T-cell (primary cell): ENCODE data around the gene BLVRB. TPM values are rescaled to one million over a fixed set of nuclear protein-coding genes. Genes with fewer than 3 reads are reported as not detected.

ENCODE experiments used
- ATAC-seq, 4 experiments: fragments of 200-7000 bp in 3 of 4; fragments of 150-1000 bp in 1 of 4; cut with Tn5 transposase; replicated peaks in 1 of 4; 1 replicate in 3 of 4; 2 replicates in 1 of 4; pipeline ENCODE4 v1.10.0; 2021; ENCODE audit warnings: moderate library complexity in 3 of 4, mild to moderate bottlenecking in 2 of 4, moderate number of reproducible peaks in 1 of 4
- CTCF ChIA-PET, 2 donors: fragments of 300-600 bp; sonication (Branson Sonifier 250); formaldehyde crosslinking; loops; one replicate each; lab custom pipeline; 2022; ENCODE audit warnings: antibody characterized with exemption in 2 of 2; lab: Charles Lee
- POLR2A ChIA-PET, 2 donors: fragments of 300-600 bp; sonication (Branson Sonifier 250); formaldehyde crosslinking; loops; one replicate each; lab custom pipeline; 2022; ENCODE audit warnings: antibody characterized with exemption in 2 of 2; lab: Charles Lee
- DNase-seq, 35 experiments: peaks; one replicate each; pipeline versions ENCODE4 v3.0.0 to v3.0.0-alpha.2; 2013 to 2023
- H3K27ac ChIP-seq: one replicate; pipeline ENCODE4 v1.5.1; 2013; ENCODE audit warnings: low read length
- H3K27me3 ChIP-seq, 2 experiments: replicated peaks in 1 of 2; 1 replicate in 1 of 2; 2 replicates in 1 of 2; pipeline versions ENCODE4 v1.6.1 to v1.7.0; 2013; ENCODE audit warnings: low read length in 1 of 2, mixed read lengths in 1 of 2; ENCODE audit not compliant: control insufficient read depth in 2 of 2, insufficient read depth in 2 of 2; ENCODE audit errors: extremely low read depth in 1 of 2
- H3K36me3 ChIP-seq, 2 donors: 1 replicate in 1 of 2; 2 replicates in 1 of 2; pipeline versions ENCODE4 v1.6.1 to v1.7.0; 2013; ENCODE audit warnings: low read length in 1 of 2; ENCODE audit not compliant: control insufficient read depth in 2 of 2, insufficient read depth in 1 of 2; ENCODE audit errors: extremely low read depth in 1 of 2
- H3K4me1 ChIP-seq, 2 experiments: 1 replicate in 1 of 2; 2 replicates in 1 of 2; pipeline versions ENCODE4 v1.6.1 to v1.7.0; 2013; ENCODE audit warnings: low read length in 2 of 2, mixed read lengths in 1 of 2; ENCODE audit not compliant: insufficient read depth in 2 of 2, control insufficient read depth in 1 of 2; ENCODE audit errors: extremely low read depth in 1 of 2
- H3K4me3 ChIP-seq, 2 donors: 1 replicate in 1 of 2; 2 replicates in 1 of 2; pipeline versions ENCODE4 v1.5.1 to v1.7.0; 2013; ENCODE audit warnings: mild to moderate bottlenecking in 2 of 2, low read length in 1 of 2, moderate library complexity in 1 of 2; ENCODE audit not compliant: control insufficient read depth in 1 of 2; ENCODE audit errors: extremely low read depth in 1 of 2
- H3K9me3 ChIP-seq: 2 replicates; pipeline ENCODE4 v1.7.0; 2013
- H3K27ac Mint-ChIP-seq, 2 donors: one replicate each; pipeline ENCODE4 v1.8.0; 2020 to 2021; ENCODE audit warnings: mild to moderate bottlenecking in 2 of 2, mixed read lengths in 2 of 2
- H3K27me3 Mint-ChIP-seq, 2 donors: one replicate each; pipeline ENCODE4 v1.8.0; 2021 to 2022; ENCODE audit warnings: mixed read lengths in 2 of 2
- H3K36me3 Mint-ChIP-seq: one replicate; pipeline ENCODE4 v1.8.0; 2021; ENCODE audit warnings: mixed read lengths
- H3K4me1 Mint-ChIP-seq, 3 donors: one replicate each; pipeline ENCODE4 v1.8.0; 2020 to 2022; ENCODE audit warnings: mixed read lengths in 3 of 3, mild to moderate bottlenecking in 1 of 3
- H3K4me3 Mint-ChIP-seq, 3 donors: one replicate each; pipeline ENCODE4 v1.8.0; 2020 to 2022; ENCODE audit warnings: mild to moderate bottlenecking in 3 of 3, mixed read lengths in 3 of 3, moderate library complexity in 3 of 3
- H3K9me3 Mint-ChIP-seq, 3 donors: one replicate each; pipeline ENCODE4 v1.8.0; 2020 to 2022; ENCODE audit warnings: mixed read lengths in 3 of 3
- WGBS: methylation state at CpG from one replicate; pipeline ENCODE4 v1.1.5; 2013; ENCODE audit warnings: missing lambda C conversion rate; ENCODE audit not compliant: insufficient coverage; 5-methylcytosine and 5-hydroxymethylcytosine counted together
- total RNA-seq, 35 experiments: library from RNA in 6 of 35; stranded (reverse) in 6 of 35; fragments of 120-200 nt in 1 of 35; gene quantifications; one replicate each; pipeline versions ENCODE4 v1.2.1 to v1.2.4 and lab custom pipeline; 2013 to 2026

The BLVRB gene
- total RNA-seq, 5 donors from 2014 or later (not counting 1 experiment from before 2014, with no cell fraction given), result 6.8 to 20.3 (median 16.4) TPM

DNA sequence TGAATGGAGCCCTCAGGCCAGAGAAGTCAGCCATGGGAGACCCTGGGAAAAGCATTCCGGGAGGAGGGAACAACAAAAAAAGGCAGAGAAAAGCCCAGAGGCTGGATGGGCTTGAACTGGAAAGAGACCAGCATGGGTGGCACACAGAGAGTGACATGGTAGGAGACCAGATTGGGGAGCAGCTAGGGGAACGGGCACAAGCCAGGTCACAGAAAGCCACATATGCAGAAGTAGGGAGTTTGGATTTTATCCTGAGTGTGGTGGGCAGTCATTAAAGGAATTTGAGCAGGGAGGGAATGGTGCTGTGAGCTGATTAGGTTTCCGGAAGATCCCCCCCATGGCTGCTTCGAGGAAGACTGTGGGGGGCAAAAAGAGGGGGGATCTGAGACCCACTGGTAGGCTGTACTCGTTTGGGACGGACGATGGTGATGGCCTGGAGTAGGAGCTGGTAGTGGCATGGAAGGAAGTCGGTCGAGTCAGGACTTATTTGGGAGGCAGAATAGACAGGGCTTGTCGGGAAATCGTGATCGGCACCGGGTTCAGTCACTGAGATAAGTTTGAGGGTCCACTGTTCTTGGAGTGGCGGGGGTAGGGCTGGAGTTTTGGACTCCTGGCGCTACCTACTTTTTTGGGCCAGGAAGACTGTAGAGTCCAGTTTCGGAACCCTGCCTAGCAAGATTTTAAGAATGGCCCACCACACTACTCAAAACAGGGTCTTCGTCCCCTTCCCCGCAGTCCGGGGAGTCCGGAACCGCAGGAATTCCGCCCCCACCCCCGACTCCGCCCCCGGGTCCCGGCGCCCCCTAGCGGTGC is 40.7 kb downstream of the BLVRB start:
- Mint-ChIP-seq H3K4me1 (peaks cover 27 to 34% (median 32%) of the 10 kb centered on the region in 3 donors), H3K36me3 (peaks cover 5% of the 10 kb centered on the region), H3K27ac (peak overlapping the region; percentile 97 to 99), H3K9me3 (no peaks in the 10 kb centered on the region), H3K4me3 (peak overlapping the region; percentile 85 to 98 (median 94)), H3K27me3 (no peaks in the 10 kb centered on the region)
- Histone ChIP-seq H3K27me3 (no peaks in the 10 kb centered on the region), H3K4me3 (peak overlapping the region; percentile 90 to 99), H3K36me3 (peaks cover 0 to 7% of the 10 kb centered on the region in 2 donors), H3K4me1 (peaks cover 12 to 43% of the 10 kb centered on the region in 2 experiments), H3K9me3 (no peaks in the 10 kb centered on the region), H3K27ac (peak overlapping the region; percentile 89)
- POLR2A ChIA-PET, result interaction anchor here (0.5 to 0.6 kb wide), 2 partner anchors 238 to 840 kb away, joined by 3 read pairs; no protein-coding TSS in a partner anchor
- 5% methylated on average over 17 of the region's 28 CpGs for WGBS
- CTCF ChIA-PET, result interaction anchor here (0.6 to 0.7 kb wide), 3 partner anchors 12 to 43 kb away, joined by 3 read pairs; no protein-coding TSS in a partner anchor
- peak in 2 of 35 experiments; percentile 13 to 34 for DNase-seq
- ATAC-seq, result no peak

DNA sequence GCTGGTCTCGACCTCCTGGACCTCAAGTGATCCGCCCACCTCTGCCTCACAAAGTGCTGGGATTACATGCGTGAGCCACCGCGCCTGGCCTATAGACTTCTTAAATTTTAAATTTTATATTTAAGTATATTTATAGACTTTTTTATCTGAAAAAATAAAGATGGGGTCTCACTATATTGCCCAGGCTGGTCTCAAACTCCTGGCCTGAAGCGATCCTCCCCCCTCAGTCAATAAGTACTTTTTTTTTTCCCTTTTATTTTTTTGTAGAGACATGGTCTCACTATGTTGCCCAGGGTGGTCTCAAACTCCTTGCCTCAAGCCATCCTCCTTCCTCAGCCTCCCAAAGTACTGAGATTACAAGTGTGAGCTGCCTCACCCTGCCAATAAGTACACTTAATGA is 41.6 kb downstream of the BLVRB start:
- CTCF ChIA-PET, result no interaction called here
- Histone ChIP-seq H3K4me1 (peaks cover 12 to 46% of the 10 kb centered on the region in 2 experiments), H3K9me3 (no peaks in the 10 kb centered on the region), H3K27me3 (no peaks in the 10 kb centered on the region), H3K36me3 (peaks cover 0 to 7% of the 10 kb centered on the region in 2 donors), H3K4me3 (no peak overlapping the region), H3K27ac (peak overlapping the region; percentile 89)
- DNase-seq, result no peak
- peaks cover 28 to 37% (median 32%) of the 10 kb centered on the region in 3 donors for H3K4me1 Mint-ChIP-seq
- POLR2A ChIA-PET, result interaction anchor here in 1 of 2 donors (1.0 kb wide), 1 partner anchor 42 kb away, joined by 3 read pairs; the partner anchor contains the start of gene BLVRB
- WGBS, result 100% methylated on average over 1 of the region's 6 CpGs
- peak overlapping the region; percentile 14 to 98 (median 21) for H3K4me3 Mint-ChIP-seq
- H3K9me3 Mint-ChIP-seq, result no peaks in the 10 kb centered on the region
- peaks cover 5% of the 10 kb centered on the region for H3K36me3 Mint-ChIP-seq
- H3K27ac Mint-ChIP-seq, result peak overlapping the region; percentile 48 to 83
- H3K27me3 Mint-ChIP-seq, result no peaks in the 10 kb centered on the region
- no peak for ATAC-seq

DNA sequence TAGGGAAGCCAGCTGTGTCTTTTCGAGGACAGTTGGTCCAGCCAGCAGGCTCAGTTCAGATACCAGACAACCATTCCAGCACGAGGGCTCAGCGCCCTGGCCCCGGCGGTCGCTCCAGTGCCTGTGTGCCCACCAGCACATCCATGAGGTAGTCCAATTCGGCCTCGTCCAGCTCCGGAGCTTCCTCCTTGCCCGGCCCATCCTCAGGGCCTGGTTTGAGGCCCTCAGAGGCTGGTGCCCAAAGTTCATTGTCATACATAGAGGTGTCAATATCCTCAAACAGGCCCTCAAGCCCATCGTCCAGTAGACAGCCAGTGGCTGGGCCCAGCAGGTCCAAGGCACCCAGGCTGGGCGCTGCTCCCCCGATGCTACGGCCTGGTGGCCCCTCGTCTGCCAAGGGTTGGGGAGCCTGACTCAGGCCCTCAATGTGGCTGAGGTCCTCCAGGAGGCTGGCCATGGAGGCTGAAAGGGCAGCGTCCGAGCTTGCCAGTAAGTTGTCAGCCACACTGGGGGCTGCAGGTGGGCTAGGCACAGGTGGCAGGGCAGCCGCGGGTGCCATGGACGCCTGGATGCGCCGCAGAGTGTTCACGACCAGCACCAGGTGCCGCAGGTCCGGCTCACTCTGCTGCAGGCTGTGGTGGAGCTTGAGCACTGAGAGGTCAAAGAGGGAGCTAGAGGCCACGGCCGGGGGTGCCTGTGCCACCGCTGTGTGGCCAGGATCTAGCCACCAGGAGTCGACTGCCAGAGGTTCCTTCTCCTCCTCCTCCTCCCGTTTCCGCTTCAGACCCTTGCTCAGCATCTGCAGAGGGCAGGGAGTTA is 42.6 kb downstream of the BLVRB start:
- Histone ChIP-seq H3K27ac (peak overlapping the region; percentile 85), H3K27me3 (no peaks in the 10 kb centered on the region), H3K9me3 (no peaks in the 10 kb centered on the region), H3K36me3 (peaks cover 0 to 7% of the 10 kb centered on the region in 2 donors), H3K4me1 (peaks cover 12 to 46% of the 10 kb centered on the region in 2 experiments), H3K4me3 (no peak overlapping the region)
- Mint-ChIP-seq H3K9me3 (no peaks in the 10 kb centered on the region), H3K27me3 (no peaks in the 10 kb centered on the region), H3K4me3 (peak overlapping the region; percentile 53 to 87 (median 84)), H3K4me1 (peaks cover 33 to 38% (median 38%) of the 10 kb centered on the region in 3 donors), H3K36me3 (peaks cover 5% of the 10 kb centered on the region), H3K27ac (peak overlapping the region; percentile 96 to 97)
- ChIA-PET POLR2A (interaction anchor here (0.6 to 1.0 kb wide), 2 partner anchors 21 to 43 kb away, joined by 3 to 6 read pairs; partner anchors contain the start of genes BLVRB (in 1 of the 2) and SERTAD3 (in 1 of the 2)), CTCF (no interaction called here)
- ATAC-seq (no peak), DNase-seq (no peak)
- 95% methylated on average over 25 of the region's 31 CpGs for WGBS

DNA sequence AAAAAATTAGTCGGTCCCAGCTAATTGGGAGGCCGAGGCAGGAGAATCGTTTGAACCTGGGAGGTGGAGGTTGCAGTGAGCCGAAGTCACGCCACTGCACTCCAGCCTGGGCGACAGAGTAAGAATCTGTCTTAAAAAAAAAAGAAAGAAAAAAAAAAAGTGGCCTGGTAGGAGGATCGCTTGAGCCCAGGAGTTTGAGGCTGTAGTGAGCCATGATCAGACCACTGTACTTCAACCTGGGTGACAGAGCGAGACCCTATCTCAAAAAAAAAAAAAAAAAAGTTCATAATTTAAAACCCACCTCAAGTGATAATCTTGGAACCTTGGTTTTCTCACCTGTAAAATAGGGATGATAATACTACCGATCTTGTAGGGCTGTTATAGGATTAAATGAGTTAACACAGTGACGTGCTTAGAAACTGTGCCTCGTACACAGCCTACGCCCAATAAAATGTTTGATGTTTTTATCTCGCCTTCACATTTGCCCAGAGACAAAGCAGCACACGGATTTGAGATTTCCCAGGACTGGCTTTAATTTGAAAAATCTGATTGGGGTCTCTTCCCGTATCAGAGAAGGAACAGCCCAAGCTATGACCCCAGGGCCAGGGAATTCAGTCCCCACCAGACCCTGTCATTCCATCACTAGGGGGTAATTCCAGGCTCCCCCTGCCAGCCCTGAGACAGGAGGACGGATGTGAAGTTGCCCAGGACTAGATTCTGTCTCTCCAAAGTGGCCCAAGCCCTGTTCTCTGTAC is 43.4 kb downstream of the BLVRB start:
- H3K4me1 ChIP-seq, result peaks cover 12 to 48% of the 10 kb centered on the region in 2 experiments
- peaks cover 5% of the 10 kb centered on the region for H3K36me3 Mint-ChIP-seq
- H3K4me3 ChIP-seq, result no peak overlapping the region
- peaks cover 0 to 4% of the 10 kb centered on the region in 2 experiments for H3K27me3 ChIP-seq
- H3K27ac ChIP-seq, result peak overlapping the region; percentile 85
- peaks cover 0 to 7% of the 10 kb centered on the region in 2 donors for H3K36me3 ChIP-seq
- H3K27ac Mint-ChIP-seq, result peak overlapping the region; percentile 96 to 97
- WGBS, result 78% methylated on average over 10 of the region's 16 CpGs
- no peaks in the 10 kb centered on the region for H3K9me3 Mint-ChIP-seq
- peaks cover 40 to 42% (median 41%) of the 10 kb centered on the region in 3 donors for H3K4me1 Mint-ChIP-seq
- DNase-seq (no peak), ATAC-seq (no peak)
- CTCF ChIA-PET, result interaction anchor here in 1 of 2 donors (0.7 kb wide), 1 partner anchor 21 kb away, joined by 5 read pairs; no protein-coding TSS in a partner anchor
- H3K27me3 Mint-ChIP-seq, result no peaks in the 10 kb centered on the region
- H3K4me3 Mint-ChIP-seq, result peak overlapping the region; percentile 84 to 87 (median 84)
- H3K9me3 ChIP-seq, result no peaks in the 10 kb centered on the region
- POLR2A ChIA-PET, result interaction anchor here in 1 of 2 donors (0.6 kb wide), 1 partner anchor 22 kb away, joined by 6 read pairs; the partner anchor contains the start of gene SERTAD3

DNA sequence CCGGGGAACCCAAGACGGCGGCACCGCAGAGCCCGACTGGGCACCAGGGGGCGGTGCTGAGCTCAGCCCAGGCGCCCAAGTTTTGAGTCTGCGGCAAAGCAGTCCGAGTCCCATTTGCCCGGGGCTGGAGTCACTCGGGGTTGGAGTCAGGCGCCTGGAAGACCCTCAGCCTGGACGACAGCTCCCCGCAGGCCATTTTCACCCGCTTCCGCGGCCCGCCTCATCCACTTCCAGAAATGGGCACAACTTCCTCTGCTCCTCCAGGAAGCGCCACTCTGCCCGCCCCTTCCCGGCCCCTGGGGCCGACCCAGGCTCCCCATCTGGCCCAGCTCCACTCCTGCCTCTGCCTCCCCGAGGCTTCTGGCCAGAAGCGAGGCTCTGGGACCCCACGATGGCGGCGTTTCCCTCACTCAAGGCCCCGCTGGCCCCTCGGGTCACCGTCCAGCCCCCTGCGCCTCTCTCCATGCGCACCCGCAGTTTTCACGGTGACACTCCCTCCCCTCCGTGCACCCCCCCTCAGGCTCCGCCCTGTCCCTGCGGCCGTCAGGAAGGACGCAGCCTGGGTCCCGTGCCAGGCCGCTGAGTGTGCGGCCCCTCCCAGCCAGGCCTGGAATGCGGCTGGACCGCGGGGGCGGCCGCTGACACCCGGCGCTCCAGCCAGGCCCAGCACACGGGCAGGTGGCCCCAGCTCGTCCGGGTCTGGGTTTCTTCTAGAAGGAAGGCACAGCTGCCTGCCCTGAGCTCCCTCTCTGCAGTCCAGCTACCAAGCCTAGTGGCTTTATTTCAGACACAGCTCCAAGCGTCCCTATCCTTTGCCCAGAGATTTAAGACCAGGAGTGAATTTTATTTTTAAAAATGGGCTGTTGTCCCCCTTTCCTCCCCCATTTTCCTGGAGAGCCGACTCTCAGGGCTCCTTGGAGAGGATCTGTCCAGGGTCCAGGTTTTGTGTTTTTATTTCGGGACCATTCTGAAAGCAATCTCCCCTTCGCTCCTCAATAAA is 44.5 kb downstream of the BLVRB start:
- peaks cover 40 to 45% (median 42%) of the 10 kb centered on the region in 3 donors for H3K4me1 Mint-ChIP-seq
- H3K4me1 ChIP-seq, result peaks cover 9 to 50% of the 10 kb centered on the region in 2 experiments
- peak; percentile 37 to 80 (median 63) for DNase-seq
- H3K36me3 ChIP-seq, result peaks cover 0 to 7% of the 10 kb centered on the region in 2 donors
- no peaks in the 10 kb centered on the region for H3K27me3 Mint-ChIP-seq
- WGBS, result 2% methylated on average over 52 of the region's 56 CpGs
- ChIA-PET POLR2A (interaction anchor here (0.6 to 1.0 kb wide), 6 partner anchors 10 to 994 kb away, joined by 3 to 7 read pairs (median 4); partner anchors contain the start of gene BLVRB (in 1 of the 2)), CTCF (interaction anchor here (0.5 to 1.8 kb wide), 21 partner anchors 10 to 888 kb away, joined by 3 to 12 read pairs (median 4); partner anchors contain the start of genes BLVRB (in 1 of the 2) and EID2B (in 1 of the 2))
- peak overlapping the region; percentile 84 to 87 (median 84) for H3K4me3 Mint-ChIP-seq
- ATAC-seq, result peak; percentile 40 to 53 (median 51)
- peaks cover 5% of the 10 kb centered on the region for H3K36me3 Mint-ChIP-seq
- H3K27ac ChIP-seq, result peak overlapping the region; percentile 85
- peak overlapping the region; percentile 96 to 97 for H3K27ac Mint-ChIP-seq
- no peaks in the 10 kb centered on the region for H3K9me3 Mint-ChIP-seq
- H3K9me3 ChIP-seq, result no peaks in the 10 kb centered on the region
- peak overlapping the region; percentile 89 to 98 for H3K4me3 ChIP-seq
- peaks cover 0 to 4% of the 10 kb centered on the region in 2 experiments for H3K27me3 ChIP-seq
